Right hindlimb (tissue), 1 donor: ENCODE data around the gene CPA1.

ENCODE experiments used
- DNase-seq: peaks from one replicate; pipeline ENCODE4 v3.0.0-alpha.2; 2018

The CPA1 gene

DNA sequence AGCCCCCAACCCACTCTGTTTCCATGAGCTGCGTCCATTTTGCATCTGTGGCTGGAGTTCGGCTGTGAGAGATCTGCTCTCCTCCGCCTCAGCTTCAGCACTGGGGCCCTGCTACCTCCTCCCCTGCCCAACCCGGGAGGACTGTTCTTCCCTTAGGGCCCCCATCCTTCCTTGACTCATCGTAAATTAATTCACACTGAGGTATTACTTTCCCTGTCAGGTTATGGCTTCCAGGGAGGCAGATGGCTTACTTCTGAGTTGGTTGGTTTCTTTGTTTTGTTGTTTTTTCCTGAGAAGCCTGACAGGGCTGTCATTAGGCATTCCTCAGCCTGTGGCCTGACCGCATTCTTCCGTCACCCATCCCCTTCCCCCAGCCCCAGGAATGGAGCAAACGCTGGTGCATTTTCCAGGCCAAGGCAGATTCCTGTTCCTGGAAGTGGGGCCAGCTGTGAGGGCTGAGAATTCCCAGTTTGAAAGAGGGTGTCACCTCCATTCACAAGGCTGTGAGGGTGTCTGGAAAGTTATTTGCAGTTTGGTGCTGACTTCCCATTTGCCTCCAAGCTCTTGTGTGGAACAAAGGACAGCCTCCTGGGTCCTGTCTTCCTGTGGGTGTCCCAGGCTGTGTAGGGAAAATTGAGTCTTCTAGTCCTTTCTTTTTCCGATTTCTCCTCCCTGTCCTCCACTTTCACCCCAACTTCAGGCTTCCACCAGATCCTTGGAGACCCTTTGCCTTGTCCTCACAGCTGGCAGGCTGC is 24.0 kb upstream of the CPA1 start:
- DNase-seq, result peak; percentile 95

DNA sequence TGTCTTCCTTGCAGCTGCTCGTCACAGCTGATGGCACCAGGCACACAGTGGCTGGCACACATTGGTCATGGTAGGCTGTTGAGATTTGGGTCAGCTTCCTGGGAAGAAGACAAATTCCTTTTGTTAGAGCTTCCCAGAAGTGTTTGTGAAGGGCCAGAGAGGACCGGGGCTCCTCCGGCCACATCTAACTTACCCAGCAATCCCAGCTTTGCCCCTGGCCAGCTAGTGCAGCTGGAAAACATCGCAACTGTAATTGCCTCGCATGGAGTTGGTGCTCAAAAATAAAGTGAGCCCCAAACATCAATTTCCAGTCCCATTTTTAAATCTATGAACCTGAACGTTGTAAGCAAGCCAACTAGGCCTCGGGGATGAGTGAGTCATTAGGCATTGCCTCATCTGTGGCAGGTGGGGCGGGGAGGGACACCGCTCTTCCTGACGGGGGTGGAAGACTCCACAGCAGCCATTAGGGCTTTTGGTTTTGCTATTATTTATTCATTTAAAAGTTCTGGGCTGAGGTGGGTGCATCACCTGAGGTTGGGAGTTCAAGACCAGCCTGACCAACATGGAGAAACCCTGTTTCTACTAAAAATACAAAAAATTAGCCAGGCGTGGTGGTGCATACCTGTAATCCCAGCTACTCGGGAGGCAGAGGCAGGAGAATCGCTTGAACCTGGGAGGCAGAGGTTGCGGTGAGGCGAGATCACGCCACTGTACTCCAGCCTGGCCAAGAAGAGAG is 23.2 kb upstream of the CPA1 start:
- DNase-seq, result peak; percentile 86

DNA sequence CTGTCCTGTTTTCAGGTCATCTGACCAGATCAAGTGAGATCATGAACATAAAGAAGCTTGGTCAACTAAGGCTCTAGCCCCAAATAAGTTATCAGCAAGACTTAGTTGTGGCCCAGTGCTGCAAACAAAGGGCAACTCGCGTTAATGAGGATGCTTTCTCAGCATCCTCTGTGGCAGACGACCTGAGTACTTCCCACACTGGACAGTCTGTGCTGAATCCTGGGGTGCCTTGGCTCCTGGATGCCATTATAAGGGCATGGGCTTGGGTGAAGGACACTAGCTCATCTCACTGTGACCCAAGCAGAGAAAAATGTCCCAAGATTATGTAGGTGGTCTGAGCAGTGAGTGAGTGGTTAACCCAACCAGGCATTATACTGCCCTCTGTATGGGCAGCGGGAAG is 21.8 kb upstream of the CPA1 start:
- no peak for DNase-seq

DNA sequence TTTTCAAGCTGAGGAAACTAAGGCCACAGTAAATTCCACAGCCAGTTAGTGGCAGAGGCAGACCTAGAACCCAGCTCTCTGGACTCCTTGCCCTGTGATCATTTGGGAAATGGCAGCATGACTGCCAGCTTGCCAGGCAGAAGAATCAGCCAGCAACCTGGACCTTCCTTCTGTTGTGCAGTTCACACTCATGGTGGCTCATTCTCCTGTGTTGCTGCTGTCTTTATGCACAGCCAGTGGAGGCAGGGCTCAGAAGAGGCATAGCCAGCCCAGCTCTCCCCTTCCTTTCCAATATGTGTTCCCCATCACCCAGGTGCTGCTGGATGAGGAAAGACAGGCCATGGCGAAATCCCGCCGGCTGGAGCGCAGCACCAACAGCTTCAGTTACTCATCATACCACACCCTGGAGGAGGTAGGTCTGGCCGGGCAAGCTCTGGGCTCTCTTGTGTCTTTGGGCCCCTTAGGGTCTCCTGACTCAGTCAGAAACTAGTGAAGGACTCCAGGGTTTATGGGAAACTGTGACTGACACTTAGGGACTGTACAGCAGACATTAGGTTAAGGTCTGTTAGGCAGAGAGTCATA is 20.9 kb upstream of the CPA1 start:
- no peak for DNase-seq

DNA sequence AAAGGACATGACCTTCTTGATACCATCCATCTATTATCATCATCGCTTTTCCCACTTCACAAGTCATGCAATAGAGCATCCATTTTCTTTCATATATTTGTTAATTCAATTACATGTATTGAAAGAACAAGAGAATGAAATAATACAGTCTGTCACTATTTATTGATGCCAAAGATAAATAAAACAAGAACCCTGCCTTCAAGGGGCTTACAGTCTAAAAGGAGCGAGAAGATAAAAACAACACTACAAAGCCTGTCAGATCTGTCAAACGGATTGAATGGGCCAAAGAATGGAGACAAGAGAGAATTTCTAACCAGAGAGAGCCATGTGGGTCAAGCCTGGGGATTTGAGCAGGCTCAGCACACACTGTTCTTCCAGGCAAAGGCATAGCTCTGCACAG is 19.8 kb upstream of the CPA1 start:
- DNase-seq, result no peak

DNA sequence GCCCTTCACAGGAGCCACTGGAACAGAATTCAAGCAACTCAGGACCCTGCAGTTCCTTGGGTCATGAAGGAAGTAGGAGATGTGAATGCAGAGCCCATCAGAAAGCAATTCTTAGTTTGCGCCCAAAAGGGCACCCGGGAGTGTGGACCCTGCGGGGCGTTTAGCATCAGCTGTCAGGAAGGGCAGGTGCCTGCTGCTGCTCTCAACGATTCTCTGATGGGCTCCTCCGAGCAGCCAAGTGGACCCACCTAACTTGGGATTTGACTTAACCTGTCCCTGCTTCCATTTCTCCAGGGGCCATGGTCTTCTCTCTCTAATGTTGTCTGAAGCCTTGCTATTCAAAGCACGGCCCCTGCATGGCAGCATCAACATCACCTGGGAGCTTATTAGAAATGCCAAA is 18.6 kb upstream of the CPA1 start:
- DNase-seq, result no peak

DNA sequence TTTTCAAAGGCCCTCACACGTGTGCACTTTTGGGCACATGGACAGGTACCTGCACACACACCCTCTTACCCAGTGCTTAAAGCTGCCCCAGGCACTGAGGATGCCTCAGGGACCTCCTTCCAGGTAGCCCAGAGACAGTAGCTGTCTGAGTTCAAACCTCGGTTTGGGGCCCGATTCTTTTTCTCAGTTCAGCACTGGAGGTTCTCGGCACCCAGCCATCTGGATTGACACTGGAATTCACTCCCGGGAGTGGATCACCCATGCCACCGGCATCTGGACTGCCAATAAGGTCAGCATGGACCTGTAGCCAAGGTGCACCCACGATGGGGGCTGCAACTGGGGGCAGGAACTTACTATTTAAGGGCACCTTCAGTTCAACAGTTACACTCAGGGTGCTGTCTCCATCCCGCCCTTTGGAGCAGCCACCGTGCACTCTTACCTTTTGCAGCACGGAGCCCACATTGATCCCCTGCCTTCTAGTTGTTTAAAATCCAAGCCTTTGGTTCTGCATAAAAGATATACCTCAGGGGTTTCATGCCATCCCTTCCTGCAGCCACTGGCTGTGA is 18.0 kb upstream of the CPA1 start:
- DNase-seq, result no peak

DNA sequence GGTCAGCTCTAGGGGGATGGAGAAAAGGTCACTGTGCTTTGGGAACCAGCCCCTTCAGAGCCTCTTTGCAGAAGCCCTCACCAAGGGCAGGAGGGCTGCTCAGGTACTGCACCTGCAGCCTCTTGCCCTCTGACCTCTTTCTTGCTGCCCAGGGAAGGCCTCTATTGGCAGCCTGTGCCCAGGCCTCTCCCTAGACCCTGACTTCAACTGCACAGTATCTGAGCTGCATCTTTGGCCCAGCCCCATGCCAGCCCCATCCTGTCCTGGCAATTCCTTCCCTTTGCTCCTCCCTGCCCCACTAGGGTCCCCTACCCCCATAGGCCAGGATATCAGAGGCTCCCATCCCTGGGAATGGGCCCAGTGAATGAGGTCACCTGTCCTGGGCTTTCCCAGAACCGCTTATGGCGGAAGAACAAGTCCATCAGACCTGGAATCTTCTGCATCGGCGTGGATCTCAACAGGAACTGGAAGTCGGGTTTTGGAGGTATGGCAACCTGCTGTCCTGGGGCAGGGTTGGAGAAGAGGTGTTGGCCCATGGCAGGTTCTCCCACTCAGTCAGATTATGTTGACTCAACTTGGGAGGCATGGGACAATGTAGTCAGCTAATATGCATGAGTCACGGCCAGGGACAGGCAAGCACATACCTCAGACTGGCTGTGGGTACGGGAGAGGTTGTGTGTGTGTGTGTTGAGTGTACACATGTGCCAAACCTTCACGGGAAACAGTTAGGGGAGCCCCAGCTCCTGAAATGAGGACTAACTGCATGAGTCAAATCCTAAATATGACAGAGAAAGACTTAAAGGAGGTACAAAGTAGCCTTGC is 17.1 kb upstream of the CPA1 start:
- no peak for DNase-seq

DNA sequence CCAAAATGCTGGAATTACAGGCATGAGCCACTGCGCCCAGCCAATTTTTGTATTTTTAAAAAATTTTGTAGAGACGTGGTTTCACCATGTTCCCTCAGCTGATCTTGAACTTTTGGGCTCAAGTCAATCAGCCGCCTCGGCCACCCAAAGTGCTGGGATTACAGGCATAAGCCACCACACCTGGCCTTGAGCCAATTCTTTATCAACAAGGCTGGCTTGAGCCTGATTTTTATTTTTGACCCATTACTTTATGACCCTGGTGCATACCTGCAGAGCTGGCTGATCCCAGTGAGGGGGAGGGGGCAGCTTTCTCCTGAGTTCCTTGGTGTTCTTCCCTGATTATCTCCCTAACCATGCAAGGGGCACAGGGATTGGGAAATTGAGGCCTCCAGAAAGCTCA is 15.8 kb upstream of the CPA1 start:
- no peak for DNase-seq

DNA sequence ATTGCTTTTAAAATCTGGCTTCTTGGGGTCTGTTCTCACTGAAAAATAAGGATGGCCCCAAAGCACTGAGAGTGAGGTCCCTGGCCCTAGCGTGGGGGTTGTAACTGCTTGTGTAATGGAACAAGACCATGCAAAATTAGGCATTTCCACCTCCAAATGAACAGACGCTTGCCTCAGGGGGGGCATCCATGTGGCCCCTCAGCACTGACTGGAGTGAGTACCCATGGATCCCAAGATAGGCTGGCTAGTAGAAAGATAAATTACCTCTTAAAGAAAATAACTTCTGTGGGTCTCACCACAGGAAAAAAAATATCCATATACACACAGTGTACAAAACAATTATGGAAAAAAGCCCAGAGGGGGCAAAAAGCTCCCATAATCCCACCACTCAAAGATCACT is 15.2 kb upstream of the CPA1 start:
- no peak for DNase-seq

DNA sequence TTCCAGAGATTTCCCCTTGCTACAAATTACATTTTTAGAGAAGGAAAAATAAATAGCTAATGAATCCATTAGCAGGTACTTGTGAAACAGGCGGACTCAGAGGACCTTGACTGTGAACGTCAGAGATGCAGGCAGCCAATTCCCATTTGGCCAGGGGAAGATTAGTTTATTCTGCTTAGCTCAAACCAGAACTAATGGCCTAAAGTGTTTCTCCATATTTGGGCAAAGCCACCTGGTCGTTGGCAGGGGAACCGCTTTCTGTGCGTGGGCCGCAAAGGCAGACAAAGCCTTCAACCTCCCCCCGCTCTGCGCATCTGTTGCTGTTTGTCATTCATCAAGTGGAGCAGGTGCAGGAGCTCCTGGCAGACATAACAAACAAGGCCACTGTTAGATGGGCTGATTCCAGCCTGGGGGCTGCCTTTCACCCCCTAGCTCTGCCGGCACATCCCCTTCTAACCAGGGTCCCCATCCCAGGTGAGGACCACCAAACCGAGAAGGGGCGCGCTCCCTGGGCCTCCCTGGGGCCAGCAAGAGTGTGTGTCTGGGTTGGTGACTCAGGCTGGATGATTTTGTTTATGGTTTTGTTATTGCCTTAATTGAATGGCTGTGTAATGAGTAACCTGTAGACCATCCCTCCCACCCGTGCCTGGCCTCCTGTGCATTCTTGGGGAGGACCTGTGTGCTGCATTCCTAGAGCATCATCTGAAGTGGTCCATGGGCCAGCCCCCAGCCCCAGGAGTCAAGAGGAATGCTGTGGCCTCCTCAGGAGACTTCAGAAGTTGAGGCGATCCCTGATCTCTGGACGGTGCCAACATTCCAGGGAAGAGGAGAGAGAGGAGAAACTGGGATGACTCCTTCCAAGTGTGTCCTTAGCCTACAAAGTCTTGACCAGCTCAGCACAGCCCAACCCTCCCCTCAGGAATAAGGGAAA is 14.5 kb upstream of the CPA1 start:
- peak; percentile 94 for DNase-seq

DNA sequence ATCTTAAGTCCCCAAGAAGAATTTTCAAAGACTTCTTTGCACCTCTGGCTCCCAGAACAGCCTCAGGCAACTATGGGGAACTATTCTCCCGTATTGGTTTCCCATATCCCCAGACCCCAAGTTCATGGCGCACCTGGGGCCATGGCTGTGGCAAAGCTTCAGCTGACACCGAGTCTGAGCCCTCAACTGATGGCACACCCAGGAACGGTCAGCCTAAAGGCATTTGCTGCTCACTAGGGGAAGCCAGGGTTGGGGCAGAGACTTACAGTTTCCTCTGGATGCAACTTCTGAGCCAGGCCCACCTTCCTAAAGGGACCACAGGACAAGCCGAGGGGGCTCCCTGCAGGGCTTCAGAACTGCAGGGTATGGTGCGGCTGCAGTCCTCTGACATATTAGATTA is 13.7 kb upstream of the CPA1 start:
- DNase-seq, result no peak

DNA sequence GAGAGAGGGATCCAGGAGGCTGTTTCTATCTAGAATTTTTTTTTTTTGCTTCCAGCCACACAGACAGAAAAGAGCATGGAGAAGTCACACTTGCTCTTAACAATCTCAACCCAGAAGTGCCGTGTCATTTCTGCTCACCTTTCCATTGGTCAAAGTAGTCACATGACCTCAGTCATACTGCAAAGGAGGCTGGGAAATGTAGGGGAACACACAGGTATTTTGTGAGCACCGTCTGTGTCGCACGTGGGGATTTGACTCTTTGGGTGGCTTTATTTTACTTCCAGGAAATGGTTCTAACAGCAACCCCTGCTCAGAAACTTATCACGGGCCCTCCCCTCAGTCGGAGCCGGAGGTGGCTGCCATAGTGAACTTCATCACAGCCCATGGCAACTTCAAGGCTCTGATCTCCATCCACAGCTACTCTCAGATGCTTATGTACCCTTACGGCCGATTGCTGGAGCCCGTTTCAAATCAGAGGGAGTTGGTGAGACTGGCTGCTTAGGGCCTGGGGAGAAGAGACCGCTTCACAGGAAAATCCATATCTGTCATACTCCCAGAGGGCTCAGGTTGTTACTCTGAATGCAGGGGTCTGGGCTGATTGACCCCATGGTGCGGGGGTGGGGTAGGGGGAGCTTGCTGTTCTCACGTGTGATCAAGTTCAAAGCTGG is 13.1 kb upstream of the CPA1 start:
- DNase-seq, result no peak

DNA sequence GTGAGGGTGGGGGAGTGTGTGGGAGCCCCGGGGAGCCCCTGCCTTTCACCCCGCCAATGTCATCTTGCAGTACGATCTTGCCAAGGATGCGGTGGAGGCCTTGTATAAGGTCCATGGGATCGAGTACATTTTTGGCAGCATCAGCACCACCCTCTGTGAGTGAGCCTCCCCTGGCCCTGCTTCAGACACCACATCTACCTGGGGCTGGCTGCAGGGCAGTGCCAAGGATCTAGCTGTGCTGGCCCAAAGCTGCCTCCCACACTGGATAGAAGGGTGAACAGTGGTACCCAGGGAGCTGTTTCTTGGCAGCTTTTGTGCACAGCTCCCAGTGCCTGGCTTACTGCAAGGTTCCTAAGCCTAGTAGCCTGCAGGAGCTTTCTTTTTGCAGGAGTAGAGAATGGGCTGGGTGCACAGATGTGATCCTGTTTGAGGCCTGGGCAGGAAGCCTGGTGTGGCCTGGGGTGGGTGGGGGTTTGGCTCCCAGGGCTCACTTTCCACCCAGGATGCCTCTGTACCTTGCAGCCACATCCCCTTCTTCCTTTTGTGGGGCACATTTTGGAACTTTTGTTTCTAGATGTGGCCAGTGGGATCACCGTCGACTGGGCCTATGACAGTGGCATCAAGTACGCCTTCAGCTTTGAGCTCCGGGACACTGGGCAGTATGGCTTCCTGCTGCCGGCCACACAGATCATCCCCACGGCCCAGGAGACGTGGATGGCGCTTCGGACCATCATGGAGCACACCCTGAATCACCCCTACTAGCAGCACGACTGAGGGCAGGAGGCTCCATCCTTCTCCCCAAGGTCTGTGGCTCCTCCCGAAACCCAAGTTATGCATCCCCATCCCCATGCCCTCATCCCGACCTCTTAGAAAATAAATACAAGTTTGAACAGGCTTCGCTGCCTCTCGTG is 12.2 kb upstream of the CPA1 start:
- no peak for DNase-seq

DNA sequence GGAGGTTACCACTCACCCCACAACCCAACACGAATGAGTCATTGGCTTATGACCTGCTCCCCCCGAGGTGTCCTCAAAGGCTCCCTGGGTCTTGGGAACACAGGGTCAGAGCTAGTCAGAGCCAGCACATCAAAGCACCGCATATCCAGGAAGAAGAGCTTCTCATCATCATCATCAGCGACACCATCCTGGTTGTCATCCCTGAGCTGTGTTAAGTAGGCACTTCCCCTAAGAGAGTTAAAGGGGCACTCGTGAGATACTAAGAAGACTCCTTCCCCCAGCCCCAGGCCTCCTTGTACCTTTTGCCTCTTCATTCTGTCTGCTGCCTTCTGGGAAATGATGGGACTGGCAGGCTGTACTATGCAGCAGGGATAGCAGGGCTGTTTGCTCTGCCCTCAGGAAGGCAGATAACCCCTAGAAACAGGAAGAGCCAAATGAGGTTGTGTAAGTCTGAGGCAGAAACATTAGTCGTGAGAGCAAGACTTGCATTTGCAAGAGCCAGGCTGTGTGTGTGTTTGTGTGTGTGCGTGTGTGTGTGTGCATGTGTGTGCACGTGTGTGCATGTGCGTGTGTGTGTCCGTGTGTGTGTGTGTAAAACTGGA is 11.1 kb upstream of the CPA1 start:
- DNase-seq, result no peak

DNA sequence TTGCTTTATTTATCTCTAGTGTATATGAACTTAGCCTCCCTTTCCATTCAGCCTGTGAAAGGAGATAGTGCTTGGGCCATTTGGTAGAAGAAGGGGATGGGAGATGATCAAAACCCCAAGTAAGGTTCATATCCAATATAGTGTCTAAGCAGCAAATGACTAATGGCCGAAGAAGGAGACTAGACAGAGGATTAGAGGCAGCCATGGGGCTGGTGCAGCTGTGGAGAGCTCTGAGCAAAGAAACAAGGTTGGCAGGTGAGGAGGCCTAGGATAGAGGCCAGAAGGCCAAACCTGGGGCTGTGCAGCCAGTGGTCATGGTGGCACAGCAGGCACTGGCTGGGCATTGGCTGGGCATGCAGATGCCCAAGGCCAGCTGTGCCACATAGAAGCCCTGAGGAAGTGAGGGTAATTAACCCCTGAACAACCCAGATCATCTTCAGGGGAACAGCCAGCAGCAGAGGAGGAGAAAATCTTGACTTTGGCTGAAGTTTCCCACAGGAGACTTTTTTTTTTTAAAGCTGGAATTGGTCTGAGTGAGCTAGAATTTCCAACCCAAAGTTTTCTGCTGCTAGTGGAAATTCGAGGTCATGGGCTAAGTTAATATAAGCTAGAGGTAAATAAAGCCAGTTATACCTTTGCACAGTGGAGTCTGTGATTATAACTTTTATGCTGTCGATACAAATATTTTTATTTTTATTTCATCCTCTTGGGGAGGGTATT is 10.3 kb upstream of the CPA1 start:
- DNase-seq, result no peak

DNA sequence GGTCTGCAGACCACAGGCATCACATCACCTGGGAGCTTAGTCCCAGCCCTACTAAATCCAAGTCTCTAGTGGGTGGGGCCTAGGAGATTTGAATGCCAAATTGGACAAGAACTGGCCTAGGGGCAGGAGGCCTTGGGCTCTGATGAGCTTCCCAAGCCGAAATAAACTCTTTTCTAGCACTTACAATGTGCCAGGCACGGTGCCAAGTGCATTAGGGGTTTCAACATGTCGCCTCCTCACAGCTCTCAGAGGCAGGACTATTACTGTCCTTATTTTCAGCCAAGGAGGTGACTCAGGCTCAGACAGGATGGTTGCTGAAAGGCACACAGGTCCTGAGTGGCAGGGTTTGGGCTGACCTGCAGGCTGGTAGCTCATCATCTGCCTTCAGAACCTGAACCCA is 9.2 kb upstream of the CPA1 start:
- no peak for DNase-seq

DNA sequence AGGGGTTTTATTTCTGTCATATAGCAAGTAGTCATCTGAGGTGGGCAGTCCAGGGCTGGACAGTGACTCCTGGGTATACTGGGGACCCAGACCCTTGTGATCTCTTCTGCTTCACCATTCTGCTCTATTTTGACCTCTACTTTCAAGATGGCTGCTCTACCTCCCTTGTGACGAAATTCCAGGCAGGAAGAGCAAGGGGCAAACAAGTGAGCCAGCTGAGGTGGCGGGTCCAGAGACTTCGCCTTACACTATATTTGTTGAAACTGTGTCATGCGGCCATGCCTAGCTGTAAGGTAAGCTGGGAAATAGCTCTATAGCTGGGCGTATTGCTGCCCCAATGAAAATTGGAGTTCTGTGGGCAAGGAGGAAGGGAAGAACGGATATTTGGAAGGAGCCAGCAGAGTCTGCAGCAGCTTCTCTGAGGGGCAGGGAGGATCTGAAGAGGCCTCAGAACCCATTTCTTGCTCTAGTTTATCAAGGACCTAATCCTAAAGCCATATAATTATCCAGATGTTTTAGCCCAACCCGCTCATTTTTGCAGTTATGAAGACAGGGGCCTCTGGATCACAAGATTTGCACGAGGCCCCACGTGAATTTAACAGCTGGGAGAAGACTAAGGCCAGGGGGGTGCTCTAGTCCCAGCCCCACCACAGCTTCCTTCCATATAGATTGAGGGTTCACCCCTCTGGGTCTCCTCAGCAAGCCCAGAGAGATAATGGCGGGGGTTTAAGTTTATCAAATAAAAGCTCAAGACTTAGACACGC is 7.7 kb upstream of the CPA1 start:
- no peak for DNase-seq
